Activated CD4-positive, alpha-beta T cell treated with anti-CD3 and anti-CD28 coated beads, Interleukin-2, Interleukin-6, amounts not matched to agents 100 ng/mL and 50 ng/mL, durations not matched to agents 16 hours and 8 hours (primary cell): ENCODE results near the gene CST11.

Source experiments
- DNase-seq: peaks from one replicate; pipeline ENCODE4 v3.0.0-alpha.2; 2020

Gene CST11

GRCh38 chr20:23419995-23420901 lies 32.4 kb downstream of the CST11 start:
- peak; percentile 40 for DNase-seq

- no peak for DNase-seq
These were observed 33.0 kb downstream of the CST11 start for GRCh38 chr20:23419657-23419994.

GRCh38 chr20:23417861-23418260 lies 34.8 kb downstream of the CST11 start:
- DNase-seq, result no peak

- DNase-seq, result no peak
These were observed 36.6 kb downstream of the CST11 start for GRCh38 chr20:23415959-23416583.

- DNase-seq, result no peak
These were observed 37.1 kb downstream of the CST11 start for GRCh38 chr20:23415555-23415954.

GRCh38 chr20:23414526-23415188 lies 38.0 kb downstream of the CST11 start:
- no peak for DNase-seq

- DNase-seq, result no peak
These were observed 38.7 kb downstream of the CST11 start for GRCh38 chr20:23413862-23414422.

GRCh38 chr20:23412026-23412425 lies 40.6 kb downstream of the CST11 start:
- DNase-seq, result no peak

GRCh38 chr20:23410916-23411695 lies 41.6 kb downstream of the CST11 start:
- no peak for DNase-seq

GRCh38 chr20:23409800-23410199 lies 42.9 kb downstream of the CST11 start:
- DNase-seq, result no peak

- DNase-seq, result no peak
These were observed 43.7 kb downstream of the CST11 start for GRCh38 chr20:23408957-23409356.

- peak; percentile 35 for DNase-seq
These were observed 44.8 kb downstream of the CST11 start for GRCh38 chr20:23407781-23408464.

GRCh38 chr20:23406880-23407279 lies 45.8 kb downstream of the CST11 start:
- no peak for DNase-seq

GRCh38 chr20:23404196-23404595 lies 48.5 kb downstream of the CST11 start:
- DNase-seq, result no peak

GRCh38 chr20:23403751-23404150 lies 48.9 kb downstream of the CST11 start:
- DNase-seq, result no peak

- no peak for DNase-seq
These were observed 51.6 kb downstream of the CST11 start for GRCh38 chr20:23401051-23401450.
